GM12892 (cell line): Measurements from ENCODE around the gene BMP5.

Experiments
- POLR2A ChIP-seq: IDR thresholded peaks from 2 replicates; pipeline ENCODE4 v1.6.1; 2011; ENCODE audit warnings: low read depth, low read length, control low read depth
- POLR2AphosphoS5 ChIP-seq: IDR thresholded peaks from 2 replicates; pipeline ENCODE4 v1.6.1; 2011; ENCODE audit warnings: low read depth, low read length, control low read depth
- TAF1 ChIP-seq: IDR thresholded peaks from 2 replicates; pipeline ENCODE4 v1.6.1; 2011; ENCODE audit warnings: low read depth, mild to moderate bottlenecking, control low read depth, low read length, borderline replicate concordance

DNA sequence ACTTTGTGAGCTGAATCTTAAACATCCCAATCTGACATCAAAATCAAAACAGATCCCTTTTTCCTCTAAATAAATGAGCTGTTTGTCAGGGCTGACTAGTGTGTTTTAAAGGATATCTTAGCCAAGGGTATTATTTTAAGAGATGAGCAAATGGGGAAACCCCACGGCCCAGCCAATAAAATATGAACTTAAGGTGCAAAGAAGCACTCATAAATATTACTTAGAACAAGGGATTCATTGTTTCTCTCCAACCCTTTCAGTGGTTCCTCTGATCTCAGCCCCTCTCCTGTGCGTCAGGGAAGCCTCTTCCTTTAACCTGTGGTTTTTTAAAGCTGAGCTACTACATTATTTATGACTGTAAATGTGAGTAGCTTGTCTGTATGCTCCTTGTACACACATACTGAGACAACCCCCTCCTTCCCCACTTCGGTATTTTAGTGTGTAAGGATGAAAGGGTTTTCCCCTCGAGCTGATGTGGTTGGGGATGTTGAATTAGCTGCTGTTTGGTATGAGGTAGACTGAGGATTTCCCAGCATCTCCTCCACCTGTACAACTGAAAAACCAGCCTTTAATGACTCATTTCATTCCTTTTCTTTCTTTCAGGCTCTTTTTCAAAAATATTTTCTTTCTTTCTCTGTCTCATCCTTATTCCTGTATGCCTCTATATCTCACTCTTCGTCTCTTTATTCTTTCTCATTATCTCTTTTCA lies 6.5 kb downstream of the BMP5 start:
- TF ChIP-seq POLR2AphosphoS5 (no peak), POLR2A (no peak), TAF1 (no peak)
